ENCODE measurements around the gene MRPS34. TPM values are rescaled to one million over a fixed set of nuclear protein-coding genes. Genes with fewer than 3 reads are reported as not detected.

Gene MRPS34
- total RNA-seq, 4 donors from 2014 or later = 67.6 to 114 (median 82.3) TPM

DNA sequence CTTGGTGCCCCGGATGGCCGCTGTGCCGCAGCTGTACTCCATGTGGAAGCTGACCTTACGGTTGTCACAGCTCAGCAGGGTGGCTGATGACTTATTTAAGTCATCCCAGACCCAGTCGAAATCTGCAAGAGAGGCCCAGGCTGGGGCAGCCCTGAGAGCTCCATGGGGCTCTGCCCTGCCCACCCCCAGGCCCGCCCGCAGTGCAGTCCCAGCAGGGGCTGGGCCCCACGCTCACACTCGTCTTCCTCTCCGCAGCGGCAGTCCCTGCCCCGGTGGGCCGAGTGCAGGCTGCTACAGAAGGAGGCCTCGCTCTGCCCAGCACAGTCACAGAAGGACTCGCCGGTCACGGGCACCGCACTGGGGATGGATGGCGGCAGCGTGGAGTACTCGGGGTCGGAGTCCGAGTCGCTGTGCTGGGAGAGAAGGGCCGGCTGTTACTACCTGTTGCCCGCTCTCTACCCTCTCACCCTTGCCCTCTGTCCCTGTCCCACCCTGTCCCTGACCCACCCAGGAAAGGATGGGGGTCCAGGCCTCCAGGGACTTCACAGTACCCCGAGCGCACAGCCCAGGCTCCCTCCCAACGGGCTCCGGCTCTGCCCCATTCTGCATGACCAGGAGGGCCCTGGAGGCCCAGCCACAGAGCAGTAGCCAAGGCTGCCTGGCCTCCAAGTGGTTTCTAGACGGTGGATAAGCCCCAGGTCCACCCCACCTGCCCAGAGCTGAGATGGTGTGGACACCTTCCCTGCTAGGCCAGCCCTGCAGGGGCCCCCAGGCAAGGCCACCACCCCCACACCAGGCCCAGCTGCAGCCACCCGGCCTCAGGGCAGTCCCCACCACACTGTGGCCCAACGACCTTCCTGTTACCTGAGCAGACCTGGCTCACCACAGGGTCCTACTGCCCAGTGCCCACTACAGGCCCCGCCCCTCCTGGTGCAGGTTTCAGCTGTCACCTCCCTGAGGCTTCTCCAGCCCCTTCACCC, 5.6 kb upstream of the MRPS34 start:
- H3K36me3 ChIP-seq = peaks cover 0 to 52% (median 0%) of the 10 kb centered on the region in 3 donors
- H3K27ac ChIP-seq = no peak overlapping the region
- H3K4me1 ChIP-seq = peaks cover 3 to 40% (median 13%) of the 10 kb centered on the region in 4 donors
- no peak for DNase-seq
- TF ChIP-seq, protein P1, sequence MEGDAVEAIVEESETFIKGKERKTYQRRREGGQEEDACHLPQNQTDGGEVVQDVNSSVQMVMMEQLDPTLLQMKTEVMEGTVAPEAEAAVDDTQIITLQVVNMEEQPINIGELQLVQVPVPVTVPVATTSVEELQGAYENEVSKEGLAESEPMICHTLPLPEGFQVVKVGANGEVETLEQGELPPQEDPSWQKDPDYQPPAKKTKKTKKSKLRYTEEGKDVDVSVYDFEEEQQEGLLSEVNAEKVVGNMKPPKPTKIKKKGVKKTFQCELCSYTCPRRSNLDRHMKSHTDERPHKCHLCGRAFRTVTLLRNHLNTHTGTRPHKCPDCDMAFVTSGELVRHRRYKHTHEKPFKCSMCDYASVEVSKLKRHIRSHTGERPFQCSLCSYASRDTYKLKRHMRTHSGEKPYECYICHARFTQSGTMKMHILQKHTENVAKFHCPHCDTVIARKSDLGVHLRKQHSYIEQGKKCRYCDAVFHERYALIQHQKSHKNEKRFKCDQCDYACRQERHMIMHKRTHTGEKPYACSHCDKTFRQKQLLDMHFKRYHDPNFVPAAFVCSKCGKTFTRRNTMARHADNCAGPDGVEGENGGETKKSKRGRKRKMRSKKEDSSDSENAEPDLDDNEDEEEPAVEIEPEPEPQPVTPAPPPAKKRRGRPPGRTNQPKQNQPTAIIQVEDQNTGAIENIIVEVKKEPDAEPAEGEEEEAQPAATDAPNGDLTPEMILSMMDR (IDR thresholded peaks at IDR 0.05) = no peak
- no peak overlapping the region for H3K4me3 ChIP-seq
- H3K27me3 ChIP-seq = no peaks in the 10 kb centered on the region
- no peaks in the 10 kb centered on the region for H3K9me3 ChIP-seq

DNA sequence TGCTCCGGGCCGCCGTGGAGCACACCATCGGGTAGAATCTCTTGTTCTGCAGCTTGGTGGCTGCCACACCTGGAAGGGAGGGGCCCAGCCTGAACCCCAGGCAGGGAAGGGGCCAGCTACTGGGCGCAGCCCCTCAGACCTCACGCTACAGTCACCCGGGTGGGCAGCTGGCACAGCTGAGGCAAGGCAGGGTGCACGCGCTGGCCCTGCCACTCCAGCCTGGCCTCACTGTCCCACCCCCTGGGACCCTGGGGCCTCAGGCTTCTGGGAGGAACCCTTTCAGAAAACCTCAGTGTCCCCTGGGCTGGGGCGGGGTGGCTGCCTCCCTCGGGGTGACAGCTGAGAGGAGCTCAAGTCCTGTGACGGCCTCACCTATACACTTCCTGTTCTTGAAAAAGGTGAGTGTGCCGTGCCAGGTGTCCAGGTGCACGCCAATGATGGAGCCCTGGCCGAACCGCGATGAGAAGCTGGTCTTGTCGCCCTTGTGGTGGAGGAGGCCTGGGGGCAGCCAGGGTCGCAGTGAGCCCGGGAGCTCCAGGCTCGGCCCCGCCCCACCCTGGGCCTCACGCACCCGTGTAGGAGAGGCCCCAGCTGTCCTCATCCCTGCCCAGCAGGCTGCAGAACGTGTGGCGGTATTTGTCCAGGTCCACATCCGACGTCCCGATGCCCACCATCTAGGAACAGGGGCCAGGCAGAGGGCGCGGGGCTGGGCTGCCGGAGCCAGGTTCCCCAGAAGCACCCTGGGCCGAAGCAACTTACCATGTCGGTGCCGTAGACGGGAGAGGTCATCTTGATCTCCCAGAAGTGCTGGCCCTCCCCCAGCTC, 4.7 kb upstream of the MRPS34 start:
- TF ChIP-seq POLR2A (IDR thresholded peaks at IDR 0.05) = no peak
- TF ChIP-seq, protein P1 (IDR thresholded peaks at IDR 0.05) = no peak
- peaks cover 3 to 39% (median 13%) of the 10 kb centered on the region in 4 donors for H3K4me1 ChIP-seq
- no peak overlapping the region for H3K27ac ChIP-seq
- H3K36me3 ChIP-seq = peaks cover 0 to 52% (median 0%) of the 10 kb centered on the region in 3 donors
- H3K27me3 ChIP-seq = no peaks in the 10 kb centered on the region
- DNase-seq = no peak
- no peaks in the 10 kb centered on the region for H3K9me3 ChIP-seq
- no peak overlapping the region for H3K4me3 ChIP-seq

DNA sequence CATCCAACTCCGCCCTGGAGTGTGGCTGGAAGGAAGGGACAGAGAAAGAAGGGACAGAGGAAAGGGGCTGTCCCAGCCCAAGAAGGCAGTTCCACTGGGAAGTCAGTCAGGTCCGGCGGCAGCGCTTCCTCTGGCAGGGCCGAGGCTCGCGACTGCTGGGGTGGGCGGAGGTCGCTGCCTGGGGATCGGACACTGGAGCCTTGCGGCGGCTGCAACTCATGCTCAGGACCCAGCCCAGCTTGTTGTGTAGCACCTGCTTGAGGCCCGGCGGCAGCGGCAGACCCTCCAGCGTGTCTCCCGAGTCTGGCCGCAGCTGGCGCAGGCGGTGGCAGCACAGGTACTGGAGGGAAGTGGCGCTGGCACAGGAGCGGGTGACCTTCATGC, 4.0 kb upstream of the MRPS34 start:
- Histone ChIP-seq H3K27ac (no peak overlapping the region), H3K36me3 (peaks cover 0 to 52% (median 0%) of the 10 kb centered on the region in 3 donors), H3K9me3 (no peaks in the 10 kb centered on the region), H3K27me3 (no peaks in the 10 kb centered on the region), H3K4me3 (no peak overlapping the region), H3K4me1 (peaks cover 3 to 39% (median 15%) of the 10 kb centered on the region in 4 donors)
- TF ChIP-seq, protein P1 (IDR thresholded peaks at IDR 0.05) = no peak
- TF ChIP-seq POLR2A (IDR thresholded peaks at IDR 0.05) = no peak
- no peak for DNase-seq

DNA sequence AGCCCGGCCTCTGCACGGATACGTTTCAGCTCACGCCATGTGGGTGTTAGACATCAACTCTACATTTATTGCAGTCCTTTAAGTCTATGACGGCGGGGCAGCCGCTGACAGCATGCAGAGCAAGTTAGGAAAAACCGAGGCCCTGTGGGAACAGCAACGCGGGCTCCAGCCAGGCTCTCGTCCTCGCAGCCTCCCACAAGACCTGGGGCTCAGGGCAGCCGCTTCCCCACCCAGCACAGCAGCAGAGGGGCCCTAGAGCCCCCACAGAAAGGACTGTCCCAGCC, 3.7 kb upstream of the MRPS34 start:
- Histone ChIP-seq H3K4me3 (no peak overlapping the region), H3K27me3 (no peaks in the 10 kb centered on the region), H3K36me3 (peaks cover 0 to 52% (median 0%) of the 10 kb centered on the region in 3 donors), H3K4me1 (peaks cover 3 to 38% (median 15%) of the 10 kb centered on the region in 4 donors), H3K27ac (no peak overlapping the region), H3K9me3 (no peaks in the 10 kb centered on the region)
- TF ChIP-seq POLR2A (IDR thresholded peaks at IDR 0.05) = no peak
- TF ChIP-seq, protein P1 (IDR thresholded peaks at IDR 0.05) = no peak
- no peak for DNase-seq

DNA sequence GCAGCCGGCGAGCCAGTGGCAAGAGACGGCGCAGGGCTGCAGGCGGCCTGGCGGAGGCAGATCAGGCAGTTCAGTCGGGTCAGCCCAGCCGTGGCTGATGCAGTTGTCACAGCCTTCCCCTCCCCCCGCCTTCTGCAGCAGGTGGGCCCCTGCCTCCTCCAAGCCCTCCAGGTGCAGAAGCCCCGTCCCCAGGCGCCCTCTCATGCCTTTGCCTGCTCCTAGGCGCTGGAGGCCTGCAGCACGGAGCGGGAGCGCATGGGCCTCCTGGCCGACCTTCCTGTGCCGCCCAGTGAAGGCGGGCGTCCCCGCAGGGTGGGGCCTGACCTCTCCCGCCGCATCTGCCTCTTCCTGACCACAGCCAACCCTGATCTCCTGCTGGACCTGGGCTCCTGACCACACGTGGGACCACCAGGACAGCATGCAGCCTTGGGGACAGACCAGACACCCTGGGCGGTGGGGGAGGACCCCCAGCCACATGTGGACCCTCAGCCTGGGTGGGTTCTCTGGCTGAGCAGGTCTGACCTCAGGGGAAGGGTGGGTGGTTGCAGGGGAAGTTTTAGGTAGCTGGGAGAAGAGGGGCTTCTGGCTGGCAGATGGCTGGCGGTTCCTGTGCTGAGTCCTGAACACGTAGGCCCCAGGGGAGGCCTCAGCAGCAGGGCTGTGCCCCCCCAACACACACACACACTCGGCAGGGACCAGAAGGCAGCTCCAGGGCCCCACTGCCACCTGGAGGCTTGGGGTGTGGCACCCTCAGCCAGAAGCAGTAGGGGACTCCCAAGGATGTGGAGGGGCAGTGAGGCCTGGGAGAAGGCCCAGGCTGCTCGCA, 3.1 kb upstream of the MRPS34 start:
- Histone ChIP-seq H3K9me3 (no peaks in the 10 kb centered on the region), H3K4me3 (no peak overlapping the region), H3K36me3 (peaks cover 0 to 52% (median 0%) of the 10 kb centered on the region in 3 donors), H3K27ac (no peak overlapping the region), H3K27me3 (no peaks in the 10 kb centered on the region), H3K4me1 (peaks cover 0 to 33% (median 11%) of the 10 kb centered on the region in 4 donors)
- DNase-seq = no peak
- TF ChIP-seq, protein P1 (IDR thresholded peaks at IDR 0.05) = no peak
- TF ChIP-seq POLR2A (IDR thresholded peaks at IDR 0.05) = no peak
